ENCODE data around the gene COX15. TPM values are rescaled to one million over a fixed set of nuclear protein-coding genes. Genes with fewer than 3 reads are reported as not detected.

COX15 gene
- total and polyA plus RNA-seq, 2 donors (not counting 1 experiment from before 2014, with no cell fraction given) = 26.4 to 43.9 TPM

GRCh38 chr10:99743841-99744240 is 11.9 kb upstream of the COX15 start:
- no peaks in the 10 kb centered on the region for H3K9me3 ChIP-seq (ENCODE audit: control insufficient read depth, insufficient read depth, low read depth, low read length)
- peaks cover 5% of the 10 kb centered on the region for H3K4me1 ChIP-seq (ENCODE audit: control insufficient read depth, extremely low read depth, insufficient read depth, low read length)
- no peak for DNase-seq (ENCODE audit: low read depth in 2 of 2)
- no peaks in the 10 kb centered on the region for H3K79me2 ChIP-seq (ENCODE audit: control insufficient read depth, insufficient read depth, low read length)
- H3K27ac ChIP-seq (ENCODE audit: insufficient read depth, low read length) = no peak overlapping the region
- no peaks in the 10 kb centered on the region for H3K36me3 ChIP-seq (ENCODE audit: control insufficient read depth, insufficient read depth, low read length)
- no peaks in the 10 kb centered on the region for H4K20me1 ChIP-seq (ENCODE audit: control insufficient read depth, extremely low read depth, insufficient read depth, low read length)
- H3K4me2 ChIP-seq (ENCODE audit: extremely low read depth, insufficient read depth, low read length) = no peak overlapping the region
- TF ChIP-seq CTCF (conservative IDR thresholded peaks at IDR 0.05 in 1 of 2, IDR thresholded peaks at IDR 0.05 in 1 of 2; ENCODE audit: low read depth in 1 of 2, low read length in 2 of 2) (no peak), EZH2 (IDR thresholded peaks at IDR 0.05; ENCODE audit: low read length, missing control alignments) (no peak)
- no peak overlapping the region for H3K4me3 ChIP-seq (replicated peaks in 1 of 4; ENCODE audit: control extremely low read depth in 1 of 4, insufficient read depth in 1 of 4, low read depth in 3 of 4, low read length in 4 of 4)
- H3K9ac ChIP-seq (ENCODE audit: insufficient read depth, low read length) = no peak overlapping the region
- H3K27me3 ChIP-seq (ENCODE audit: control insufficient read depth, insufficient read depth, low read length) = no peaks in the 10 kb centered on the region
- no peak overlapping the region for H2AFZ ChIP-seq (ENCODE audit: low read length)

GRCh38 chr10:99742701-99743100 is 10.8 kb upstream of the COX15 start:
- TF ChIP-seq CTCF (conservative IDR thresholded peaks at IDR 0.05 in 1 of 2, IDR thresholded peaks at IDR 0.05 in 1 of 2; ENCODE audit: low read depth in 1 of 2, low read length in 2 of 2) (no peak), EZH2 (IDR thresholded peaks at IDR 0.05; ENCODE audit: low read length, missing control alignments) (no peak)
- no peak overlapping the region for H3K27ac ChIP-seq (ENCODE audit: insufficient read depth, low read length)
- DNase-seq (ENCODE audit: low read depth in 2 of 2) = peak; percentile 22 to 23
- H3K36me3 ChIP-seq (ENCODE audit: control insufficient read depth, insufficient read depth, low read length) = no peaks in the 10 kb centered on the region
- H3K4me1 ChIP-seq (ENCODE audit: control insufficient read depth, extremely low read depth, insufficient read depth, low read length) = peaks cover 5% of the 10 kb centered on the region
- no peaks in the 10 kb centered on the region for H3K27me3 ChIP-seq (ENCODE audit: control insufficient read depth, insufficient read depth, low read length)
- H3K79me2 ChIP-seq (ENCODE audit: control insufficient read depth, insufficient read depth, low read length) = no peaks in the 10 kb centered on the region
- no peaks in the 10 kb centered on the region for H3K9me3 ChIP-seq (ENCODE audit: control insufficient read depth, insufficient read depth, low read depth, low read length)
- H4K20me1 ChIP-seq (ENCODE audit: control insufficient read depth, extremely low read depth, insufficient read depth, low read length) = no peaks in the 10 kb centered on the region
- H3K9ac ChIP-seq (ENCODE audit: insufficient read depth, low read length) = no peak overlapping the region
- H2AFZ ChIP-seq (ENCODE audit: low read length) = no peak overlapping the region
- H3K4me3 ChIP-seq (replicated peaks in 1 of 4; ENCODE audit: control extremely low read depth in 1 of 4, insufficient read depth in 1 of 4, low read depth in 3 of 4, low read length in 4 of 4) = no peak overlapping the region
- H3K4me2 ChIP-seq (ENCODE audit: extremely low read depth, insufficient read depth, low read length) = no peak overlapping the region

GRCh38 chr10:99742254-99742653 is 10.3 kb upstream of the COX15 start:
- Histone ChIP-seq H4K20me1 (ENCODE audit: control insufficient read depth, extremely low read depth, insufficient read depth, low read length) (no peaks in the 10 kb centered on the region), H3K27ac (ENCODE audit: insufficient read depth, low read length) (no peak overlapping the region), H3K9ac (ENCODE audit: insufficient read depth, low read length) (no peak overlapping the region), H2AFZ (ENCODE audit: low read length) (no peak overlapping the region), H3K79me2 (ENCODE audit: control insufficient read depth, insufficient read depth, low read length) (no peaks in the 10 kb centered on the region), H3K36me3 (ENCODE audit: control insufficient read depth, insufficient read depth, low read length) (no peaks in the 10 kb centered on the region), H3K4me2 (ENCODE audit: extremely low read depth, insufficient read depth, low read length) (no peak overlapping the region), H3K4me3 (replicated peaks in 1 of 4; ENCODE audit: control extremely low read depth in 1 of 4, insufficient read depth in 1 of 4, low read depth in 3 of 4, low read length in 4 of 4) (no peak overlapping the region), H3K27me3 (ENCODE audit: control insufficient read depth, insufficient read depth, low read length) (no peaks in the 10 kb centered on the region), H3K4me1 (ENCODE audit: control insufficient read depth, extremely low read depth, insufficient read depth, low read length) (peaks cover 5% of the 10 kb centered on the region), H3K9me3 (ENCODE audit: control insufficient read depth, insufficient read depth, low read depth, low read length) (no peaks in the 10 kb centered on the region)
- TF ChIP-seq CTCF (conservative IDR thresholded peaks at IDR 0.05 in 1 of 2, IDR thresholded peaks at IDR 0.05 in 1 of 2; ENCODE audit: low read depth in 1 of 2, low read length in 2 of 2) (no peak), EZH2 (IDR thresholded peaks at IDR 0.05; ENCODE audit: low read length, missing control alignments) (no peak)
- DNase-seq (ENCODE audit: low read depth in 2 of 2) = no peak

Measured in fibroblast of lung (primary cell).